Hematopoietic multipotent progenitor cell treated with erythropoietin and hydrocortisone succinate and interleukin-3 and kit ligand, for 15 days (in vitro differentiated cells): ENCODE measurements around the gene RICTOR.
A peak's percentile ranks its signal among the peaks of the same experiment; 100 is the strongest.

Source experiments
- DNase-seq: peaks from one replicate; pipeline ENCODE4 v3.0.0-alpha.2; 2015; ENCODE audit warnings: low spot score

Gene RICTOR

DNA sequence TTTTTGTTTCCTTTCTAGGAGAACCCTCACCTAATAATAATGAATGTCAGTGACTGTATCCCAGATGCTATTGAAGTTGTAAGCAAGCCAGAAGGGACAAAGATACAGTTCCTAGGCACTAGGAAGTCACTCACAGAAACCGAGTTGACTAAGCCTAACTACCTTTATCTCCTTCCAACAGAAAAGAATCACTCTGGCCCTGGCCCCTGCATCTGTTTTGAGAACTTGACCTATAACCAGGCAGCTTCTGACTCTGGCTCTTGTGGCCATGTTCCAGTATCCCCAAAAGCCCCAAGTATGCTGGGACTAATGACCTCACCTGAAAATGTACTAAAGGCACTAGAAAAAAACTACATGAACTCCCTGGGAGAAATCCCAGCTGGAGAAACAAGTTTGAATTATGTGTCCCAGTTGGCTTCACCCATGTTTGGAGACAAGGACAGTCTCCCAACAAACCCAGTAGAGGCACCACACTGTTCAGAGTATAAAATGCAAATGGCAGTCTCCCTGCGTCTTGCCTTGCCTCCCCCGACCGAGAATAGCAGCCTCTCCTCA, 141.3 kb downstream of the RICTOR start:
- no peak for DNase-seq

DNA sequence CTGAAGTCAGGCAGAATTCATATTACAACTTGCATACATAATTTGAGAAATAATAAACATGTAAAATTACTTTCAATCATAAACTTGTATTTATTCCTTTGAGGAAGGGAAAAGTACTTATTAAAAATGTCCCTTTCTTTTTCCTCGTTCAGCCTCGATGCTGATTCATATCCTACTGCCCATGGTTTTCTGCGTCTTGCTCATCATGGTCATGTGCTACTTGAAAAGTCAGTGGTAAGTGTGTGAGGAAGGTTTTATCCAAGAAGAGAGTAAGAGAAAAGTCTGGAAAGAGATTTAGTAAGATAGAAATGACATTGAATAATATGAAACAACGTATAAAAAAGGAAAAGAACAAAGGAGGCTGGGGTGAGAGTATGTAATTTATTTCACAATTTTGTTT, 142.5 kb downstream of the RICTOR start:
- no peak for DNase-seq

DNA sequence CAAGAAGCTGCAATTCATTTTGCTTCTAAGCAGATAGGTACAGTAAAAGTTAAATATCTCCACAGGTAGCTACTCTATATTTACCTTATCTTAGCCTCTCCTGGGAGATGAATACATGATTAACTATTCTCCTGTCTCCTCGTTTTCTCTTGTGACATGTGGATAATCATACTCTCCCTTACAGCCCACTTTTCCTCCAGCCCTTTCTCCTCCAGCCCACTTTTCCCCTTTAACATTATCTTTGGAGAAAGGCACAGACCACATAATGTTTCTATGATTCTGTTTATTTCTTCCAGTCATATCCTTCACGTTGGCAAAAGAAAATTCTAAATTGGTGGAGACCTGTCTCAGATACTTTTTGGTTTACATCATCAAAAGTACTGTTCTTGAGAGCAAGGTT, 144.4 kb downstream of the RICTOR start:
- no peak for DNase-seq

DNA sequence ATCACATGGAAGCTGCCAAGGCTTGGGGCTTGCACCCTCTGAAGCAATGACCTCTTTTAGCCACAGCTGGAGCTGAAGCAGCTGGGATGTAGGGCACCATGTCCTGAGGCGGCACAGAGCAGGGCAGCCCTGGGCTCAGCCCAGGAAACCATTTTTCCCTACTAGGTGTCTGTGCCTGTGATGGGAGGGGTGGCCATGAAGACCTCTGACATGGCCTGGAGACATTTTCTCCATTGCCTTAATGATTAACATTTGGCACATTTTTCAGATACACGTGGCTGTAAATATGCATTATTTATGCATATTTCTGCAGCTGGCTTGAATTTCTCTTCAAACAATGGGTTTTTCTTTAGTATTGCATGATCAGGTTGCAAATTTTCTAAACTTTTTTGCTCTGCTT, 146.7 kb downstream of the RICTOR start:
- DNase-seq: no peak

DNA sequence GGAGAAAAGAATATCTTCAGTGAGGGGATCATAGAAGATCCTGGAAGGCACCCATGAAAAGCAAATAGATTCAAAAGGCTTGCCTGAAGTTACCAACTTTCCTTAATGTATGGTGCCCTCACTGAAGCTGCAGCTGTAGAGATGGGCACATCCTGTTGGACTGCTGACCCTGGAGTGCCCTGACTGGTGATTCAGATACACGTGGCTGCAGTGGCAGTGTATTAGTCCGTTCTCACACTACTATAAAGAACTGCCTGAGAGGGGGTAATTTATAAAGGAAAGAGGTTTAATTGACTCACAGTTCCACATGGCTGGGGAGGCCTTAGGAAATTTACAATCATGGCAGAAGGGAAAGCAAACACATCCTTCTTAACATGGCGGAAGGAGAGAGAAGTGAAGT, 148.1 kb downstream of the RICTOR start:
- DNase-seq: no peak

DNA sequence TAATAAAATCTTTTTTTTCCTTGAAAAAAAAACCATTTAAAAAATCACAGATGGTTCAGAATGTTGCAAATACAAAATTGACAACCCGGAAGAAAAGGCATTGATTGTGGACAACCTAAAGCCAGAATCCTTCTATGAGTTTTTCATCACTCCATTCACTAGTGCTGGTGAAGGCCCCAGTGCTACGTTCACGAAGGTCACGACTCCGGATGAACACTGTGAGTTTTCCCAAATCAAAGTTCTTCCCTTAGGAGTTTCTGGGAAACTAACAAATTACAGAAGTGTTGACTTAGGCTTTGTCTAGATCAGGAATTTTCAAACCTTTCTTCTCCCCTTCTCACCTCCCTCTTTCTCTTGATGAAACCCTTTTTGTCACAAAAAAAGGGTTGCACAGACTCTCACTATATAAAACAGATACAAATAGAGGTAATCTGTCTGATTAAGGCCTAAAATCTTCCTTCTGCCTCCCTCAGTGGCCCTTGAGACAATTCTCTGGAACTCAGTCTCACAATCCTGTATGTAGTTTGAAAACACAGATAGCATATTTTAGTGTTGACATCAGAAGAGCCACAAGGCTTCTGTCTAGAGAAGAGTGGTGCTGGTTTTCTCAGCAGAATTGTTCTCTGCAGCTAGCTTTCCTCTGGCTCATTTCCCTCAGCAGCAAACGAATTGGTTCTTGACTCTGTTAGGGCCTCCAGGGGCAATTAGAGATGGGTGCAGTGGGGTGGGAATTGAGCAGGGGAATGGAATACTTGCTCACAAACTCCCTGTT, 148.9 kb downstream of the RICTOR start:
- DNase-seq: no peak

DNA sequence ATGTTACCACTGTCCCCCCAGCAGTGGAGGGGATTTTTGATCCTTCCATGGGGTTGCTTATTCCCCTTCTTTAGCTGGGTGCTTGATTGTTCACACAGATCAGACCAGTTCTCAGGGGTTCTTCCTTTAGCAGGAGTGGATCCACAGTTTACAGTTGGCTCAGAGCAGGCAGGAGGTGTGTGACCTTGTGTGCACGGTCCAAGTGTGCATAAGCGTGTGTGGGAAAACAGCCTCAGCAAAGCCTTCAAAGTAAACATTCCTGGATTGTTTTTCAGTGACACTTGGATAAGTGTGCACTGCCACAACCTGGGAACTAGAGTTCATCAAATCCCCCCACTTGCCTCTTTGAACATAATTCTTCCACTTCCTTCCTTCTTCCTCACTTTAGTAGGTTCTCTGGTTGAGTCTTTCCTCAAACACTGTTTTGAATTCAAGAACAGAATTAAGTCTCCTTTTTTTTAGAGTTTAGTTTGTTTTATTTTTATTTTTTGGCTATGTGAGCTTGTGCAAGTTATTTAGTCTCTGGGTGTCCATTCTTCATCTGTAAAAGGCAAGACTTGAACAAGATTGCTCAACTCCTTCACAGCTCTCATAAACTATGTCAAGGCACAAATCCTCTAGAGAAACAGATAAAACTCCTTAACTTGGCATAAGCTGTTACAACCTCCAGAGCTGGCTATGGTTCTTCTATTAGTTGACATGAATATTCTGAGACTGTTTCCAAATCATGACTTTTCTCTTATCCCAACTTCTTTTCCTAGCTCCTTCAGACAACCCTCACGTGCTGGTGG, 150.3 kb downstream of the RICTOR start:
- no peak for DNase-seq

DNA sequence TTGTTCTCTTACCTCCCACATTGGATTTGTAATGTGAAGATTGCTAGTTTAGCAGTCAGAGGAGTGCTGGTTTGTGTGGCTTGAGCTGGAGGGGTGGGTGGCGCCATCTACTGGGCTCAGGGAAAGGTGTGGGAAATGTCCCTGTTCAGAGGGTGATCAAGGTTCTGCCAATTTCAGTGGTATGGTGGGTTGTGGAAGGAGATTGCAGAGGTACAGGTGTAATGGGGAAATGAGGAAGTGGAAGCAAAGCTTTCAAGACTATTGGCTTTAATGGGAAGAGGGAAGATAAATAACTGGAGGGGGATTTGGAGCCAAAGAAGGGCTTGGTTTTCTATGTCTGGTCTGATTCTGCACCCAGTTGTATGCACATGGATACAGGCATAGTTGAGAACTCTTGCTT, 152.0 kb downstream of the RICTOR start:
- peak; percentile 17 for DNase-seq

DNA sequence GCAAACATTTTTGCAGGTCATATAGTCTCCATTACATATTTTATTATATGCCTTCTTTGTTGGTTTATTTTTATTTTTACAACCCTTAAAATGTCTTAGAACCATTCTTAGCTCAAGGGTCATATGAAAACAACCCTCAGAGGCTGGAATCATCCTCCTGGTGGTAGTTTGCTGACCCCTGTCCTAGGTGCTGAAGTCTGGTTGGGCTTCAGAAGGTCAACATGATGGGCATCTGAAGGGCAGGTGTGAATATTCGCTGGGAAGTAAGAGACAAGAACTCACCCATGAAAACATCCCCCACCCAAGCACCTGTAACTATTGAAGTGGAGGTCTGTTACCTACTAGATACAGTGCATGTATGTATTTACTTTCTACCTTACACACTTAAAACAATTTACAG, 153.0 kb downstream of the RICTOR start:
- no peak for DNase-seq

DNA sequence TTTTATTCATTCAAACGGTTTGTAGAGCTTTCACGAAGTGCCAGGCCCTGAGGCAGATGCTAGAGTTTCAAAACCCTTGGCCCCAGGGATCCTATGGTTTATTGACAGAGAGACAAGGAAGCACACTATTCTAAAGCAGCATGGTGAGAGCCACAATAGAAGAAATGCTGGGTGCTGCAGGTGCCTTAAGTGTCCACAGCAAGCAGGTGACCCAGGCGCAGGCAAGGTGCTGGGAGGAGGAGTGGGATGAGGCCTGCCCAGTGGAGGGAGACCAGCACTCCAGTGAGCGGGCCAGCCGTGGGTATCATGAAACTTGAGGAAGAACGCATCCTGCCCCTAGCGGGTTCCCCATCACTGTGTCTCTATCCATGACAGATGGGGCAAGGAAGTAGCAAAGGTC, 157.4 kb downstream of the RICTOR start:
- no peak for DNase-seq

DNA sequence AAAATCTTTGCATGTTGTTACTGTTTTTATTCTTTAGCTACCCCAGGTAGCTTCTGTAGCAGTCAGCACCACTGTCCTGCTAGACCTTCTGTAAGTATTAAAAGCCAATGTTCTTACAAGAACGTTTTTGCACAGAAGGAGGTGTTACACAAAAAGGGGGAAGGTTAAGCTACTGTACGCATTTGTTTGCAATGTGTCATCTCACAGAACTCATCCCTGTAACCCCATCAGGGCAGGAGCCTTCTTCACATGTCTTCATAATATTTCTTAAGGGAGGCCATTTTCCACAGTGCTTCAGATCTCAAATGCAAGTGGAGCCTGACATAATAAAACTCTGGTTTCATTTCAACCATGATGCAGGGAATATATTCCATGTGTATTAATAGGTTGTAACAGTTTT, 160.5 kb downstream of the RICTOR start:
- no peak for DNase-seq

DNA sequence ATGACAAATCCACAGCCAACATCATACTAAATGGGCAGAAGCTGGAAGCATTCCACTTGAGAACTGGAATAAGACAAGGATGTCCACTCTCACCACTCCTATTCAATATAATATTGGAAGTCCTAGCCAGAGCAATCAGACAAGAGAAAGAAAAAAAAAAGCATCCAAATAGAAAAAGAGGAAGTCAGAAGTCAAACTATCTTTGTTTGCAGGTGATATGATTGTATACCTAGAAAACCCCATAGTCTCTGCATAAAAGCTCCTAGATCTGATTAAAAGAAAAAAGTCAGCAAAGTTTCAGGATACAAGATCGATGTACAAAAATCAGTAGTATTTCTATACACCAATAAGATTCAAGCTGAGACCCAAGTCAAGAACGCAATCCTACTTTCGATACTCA, 162.3 kb downstream of the RICTOR start:
- DNase-seq: no peak

DNA sequence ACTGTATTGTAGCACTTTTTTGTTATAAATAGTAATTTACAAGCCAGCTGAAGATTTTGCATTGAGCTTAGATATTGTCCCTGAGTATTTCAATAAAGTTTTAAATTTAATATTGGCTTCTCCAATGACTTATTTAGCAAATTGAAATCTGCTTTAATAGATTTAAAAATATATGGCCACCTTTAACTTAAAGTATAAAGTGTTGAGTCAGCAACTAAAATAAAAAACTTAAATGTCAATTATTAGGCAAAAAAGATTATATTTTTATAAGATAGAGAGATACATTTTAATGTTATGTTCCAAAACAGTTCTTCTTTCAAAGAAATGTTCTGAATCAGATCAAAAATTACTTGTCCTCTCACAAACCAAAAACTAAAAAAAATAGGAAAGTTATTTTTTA, 167.7 kb downstream of the RICTOR start:
- no peak for DNase-seq

DNA sequence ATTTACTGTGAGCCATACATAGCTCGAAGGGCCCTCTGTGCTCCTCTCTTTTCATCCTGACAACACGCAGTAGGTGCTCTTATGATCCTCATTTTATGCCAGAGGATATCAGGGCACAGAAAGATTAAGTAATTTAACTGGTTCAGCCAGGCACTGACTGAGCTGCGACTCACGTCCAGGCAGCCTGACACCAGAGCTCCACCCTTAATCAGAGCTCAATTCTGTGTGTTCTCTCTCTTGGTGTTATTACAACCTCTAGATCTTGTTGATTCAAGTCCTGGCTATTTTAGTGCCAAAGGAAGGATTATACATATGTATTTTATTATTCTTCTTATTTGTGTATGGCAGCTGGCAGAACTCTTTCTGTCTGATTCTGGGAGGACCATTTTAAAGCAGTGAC, 168.7 kb downstream of the RICTOR start:
- no peak for DNase-seq

DNA sequence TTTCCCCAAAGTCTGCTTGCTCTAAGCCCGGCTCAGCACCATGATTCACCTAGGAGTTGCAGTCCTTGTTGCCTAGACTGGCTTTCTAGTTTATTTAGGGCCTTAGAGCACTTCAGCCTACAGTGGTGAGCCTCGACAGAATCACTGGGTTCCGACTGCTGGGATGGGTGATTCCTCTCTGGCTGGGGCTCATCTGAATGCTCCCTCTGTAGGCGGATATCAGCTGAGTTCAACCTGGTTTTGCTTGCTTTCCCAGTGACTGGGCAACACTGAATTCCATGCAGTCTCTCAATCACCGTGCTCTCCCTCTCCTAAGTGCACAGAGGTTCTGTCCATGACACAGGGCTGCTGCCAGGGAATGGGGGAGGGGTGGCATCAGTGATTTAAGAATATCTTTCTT, 174.3 kb downstream of the RICTOR start:
- no peak for DNase-seq

DNA sequence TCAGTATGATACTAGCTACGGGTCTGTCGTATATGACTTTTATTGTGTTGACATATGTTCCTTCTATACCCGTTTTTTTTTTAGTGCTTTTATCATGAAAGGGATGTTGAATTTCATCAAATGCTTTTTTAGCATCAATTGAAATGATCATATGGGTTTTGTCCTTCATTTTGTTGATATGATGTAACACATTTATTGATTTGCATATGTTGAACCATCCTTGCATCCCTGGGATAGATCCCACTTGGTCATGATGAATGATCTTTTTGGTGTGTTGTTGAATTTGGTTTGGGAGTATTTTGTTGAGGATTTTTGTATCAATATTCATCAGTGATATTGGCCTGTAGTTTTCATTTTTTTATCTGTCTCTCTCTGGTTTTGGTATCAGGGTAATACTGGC, 177.4 kb downstream of the RICTOR start:
- no peak for DNase-seq

DNA sequence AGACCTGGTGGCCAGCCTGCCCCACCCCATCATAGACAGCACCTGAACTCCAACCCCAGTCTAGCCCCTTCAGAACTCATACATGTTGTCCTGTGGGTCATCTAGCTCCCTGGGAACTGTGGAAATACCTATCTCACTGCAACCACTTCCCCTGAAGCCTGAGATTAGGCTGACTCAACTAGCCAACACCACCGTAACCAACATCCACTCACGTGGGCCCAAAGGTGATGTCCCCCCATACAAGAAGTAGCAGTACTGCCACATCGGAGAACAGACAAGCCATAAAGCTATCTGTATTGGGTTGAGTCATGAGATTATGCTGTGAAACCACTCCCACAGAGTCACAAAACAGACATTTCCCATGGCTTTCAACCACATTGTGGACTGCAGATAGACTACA, 181.8 kb downstream of the RICTOR start:
- DNase-seq: no peak

DNA sequence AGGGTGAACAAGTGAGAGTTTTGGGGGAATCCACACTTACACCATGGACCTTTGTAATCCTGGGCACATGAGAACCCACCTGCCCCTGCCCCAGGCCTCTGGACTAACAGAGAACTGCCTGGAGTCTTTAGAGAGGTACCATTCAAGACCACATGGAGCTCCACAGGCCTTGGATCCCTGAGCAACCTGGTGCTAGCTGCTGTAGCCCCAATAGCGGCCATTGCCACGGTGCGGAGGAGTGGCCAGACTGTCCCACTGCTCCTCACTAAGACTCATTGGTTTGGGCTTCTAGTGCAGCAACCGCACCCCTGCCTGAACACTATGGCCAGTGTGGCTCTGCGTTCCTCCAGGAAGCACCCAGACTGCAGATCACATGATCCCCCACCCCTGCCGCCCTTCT, 182.6 kb downstream of the RICTOR start:
- DNase-seq: no peak

DNA sequence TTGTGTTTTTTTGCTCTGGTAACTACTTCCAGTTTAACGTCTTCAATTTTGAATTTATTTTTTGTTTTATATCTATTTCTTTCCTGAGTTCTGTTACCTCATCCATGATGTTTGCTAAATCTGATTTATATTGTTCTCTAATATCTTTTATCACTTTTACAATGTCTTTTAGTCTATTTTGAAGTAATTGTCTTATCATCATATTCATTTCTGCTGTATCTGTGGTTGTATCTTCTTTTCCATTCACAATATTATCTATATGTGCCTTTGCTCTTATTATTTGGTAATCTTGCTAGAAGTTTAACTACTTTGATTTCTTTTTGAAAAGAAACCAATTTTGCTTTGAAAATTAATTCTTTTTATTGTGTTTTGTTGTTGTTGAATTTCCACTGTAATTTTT, 184.8 kb downstream of the RICTOR start:
- DNase-seq: no peak

DNA sequence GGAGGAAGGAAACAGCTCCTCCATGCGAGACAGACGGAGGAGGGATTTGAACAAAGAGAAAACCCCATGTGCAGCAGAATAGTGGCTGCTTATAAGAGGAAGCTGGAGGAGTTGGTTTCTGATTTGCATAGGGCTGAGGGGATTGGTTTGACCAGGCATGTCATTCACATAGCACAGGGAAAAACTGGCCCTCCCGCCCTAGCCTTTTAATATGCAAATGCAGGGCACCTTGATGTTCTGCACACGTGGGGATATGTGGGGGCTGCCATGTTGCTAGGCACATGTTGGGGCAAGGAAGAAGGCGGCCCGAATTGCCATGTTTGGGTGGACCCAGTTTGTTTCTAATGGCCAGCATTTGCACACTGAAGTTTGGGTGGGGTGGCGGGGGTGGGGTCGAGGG, 186.2 kb downstream of the RICTOR start:
- no peak for DNase-seq
